Parathyroid adenoma (tissue), 2 donors: ENCODE measurements around the gene ZCRB1.

Experiments used
- H2AFZ ChIP-seq: fragments of 300-600 bp; sonication (generic); one replicate; pipeline ENCODE4 v1.7.0; 2017; ENCODE audit warnings: antibody characterized with exemption, mild to moderate bottlenecking
- H3K27ac ChIP-seq: fragments of 300-600 bp; sonication (generic); one replicate; pipeline ENCODE4 v1.7.0; 2017
- H3K27me3 ChIP-seq: fragments of 300-600 bp; sonication (generic); one replicate; pipeline ENCODE4 v1.7.0; 2017; ENCODE audit warnings: low read length; ENCODE audit not compliant: control insufficient read depth, insufficient read depth
- H3K36me3 ChIP-seq: fragments of 300-600 bp; sonication (generic); one replicate; pipeline ENCODE4 v1.7.0; 2017; ENCODE audit warnings: low read length; ENCODE audit not compliant: control insufficient read depth, insufficient read depth
- H3K4me1 ChIP-seq: fragments of 300-600 bp; sonication (generic); one replicate; pipeline ENCODE4 v1.7.0; 2017; ENCODE audit warnings: control low read depth
- H3K4me2 ChIP-seq: fragments of 300-600 bp; sonication (generic); one replicate; pipeline ENCODE4 v1.7.0; 2017; ENCODE audit warnings: low read length
- H3K4me3 ChIP-seq: fragments of 300-600 bp; sonication (generic); one replicate; pipeline ENCODE4 v1.7.0; 2017; ENCODE audit warnings: low read depth, low read length
- H3K79me2 ChIP-seq: fragments of 300-600 bp; sonication (generic); one replicate; pipeline ENCODE4 v1.7.0; 2017; ENCODE audit warnings: control low read depth
- H3K9ac ChIP-seq: fragments of 300-600 bp; sonication (generic); one replicate; pipeline ENCODE4 v1.7.0; 2017; ENCODE audit warnings: mild to moderate bottlenecking
- H3K9me3 ChIP-seq: fragments of 300-600 bp; sonication (generic); one replicate; pipeline ENCODE4 v1.7.0; 2017; ENCODE audit warnings: low read length; ENCODE audit not compliant: control insufficient read depth
- CTCF ChIP-seq: fragments of 300-600 bp; sonication (generic); IDR thresholded peaks from one replicate; pipeline ENCODE4 v1.7.0; 2017; ENCODE audit warnings: antibody characterized with exemption, mild to moderate bottlenecking
- donor health status: primary hyperparathyroidism.

ZCRB1 gene

GRCh38 chr12:42308390-42308789, 17.5 kb downstream of the ZCRB1 start:
- Histone ChIP-seq H3K36me3 (no peaks in the 10 kb centered on the region), H3K4me3 (no peak overlapping the region), H3K9ac (no peak overlapping the region), H3K27me3 (no peaks in the 10 kb centered on the region), H3K4me2 (no peak overlapping the region), H3K27ac (no peak overlapping the region), H3K79me2 (no peaks in the 10 kb centered on the region), H3K4me1 (no peaks in the 10 kb centered on the region), H2AFZ (no peak overlapping the region), H3K9me3 (no peaks in the 10 kb centered on the region)
- TF ChIP-seq CTCF, result no peak

- Histone ChIP-seq H3K4me2 (no peak overlapping the region), H3K9ac (no peak overlapping the region), H3K27ac (no peak overlapping the region), H3K4me3 (no peak overlapping the region), H3K9me3 (no peaks in the 10 kb centered on the region), H2AFZ (no peak overlapping the region), H3K79me2 (no peaks in the 10 kb centered on the region), H3K27me3 (no peaks in the 10 kb centered on the region), H3K4me1 (no peaks in the 10 kb centered on the region), H3K36me3 (no peaks in the 10 kb centered on the region)
- no peak for TF ChIP-seq CTCF
Observed at GRCh38 chr12:42306297-42306696, 19.6 kb downstream of the ZCRB1 start.

- Histone ChIP-seq H3K4me3 (no peak overlapping the region), H2AFZ (peak overlapping the region; percentile 19), H3K27ac (no peak overlapping the region), H3K27me3 (no peaks in the 10 kb centered on the region), H3K9ac (no peak overlapping the region), H3K4me1 (no peaks in the 10 kb centered on the region), H3K79me2 (no peaks in the 10 kb centered on the region), H3K4me2 (no peak overlapping the region), H3K36me3 (no peaks in the 10 kb centered on the region), H3K9me3 (no peaks in the 10 kb centered on the region)
- TF ChIP-seq CTCF, result no peak
Observed at GRCh38 chr12:42299392-42300308, 26.2 kb downstream of the ZCRB1 start.

DNA sequence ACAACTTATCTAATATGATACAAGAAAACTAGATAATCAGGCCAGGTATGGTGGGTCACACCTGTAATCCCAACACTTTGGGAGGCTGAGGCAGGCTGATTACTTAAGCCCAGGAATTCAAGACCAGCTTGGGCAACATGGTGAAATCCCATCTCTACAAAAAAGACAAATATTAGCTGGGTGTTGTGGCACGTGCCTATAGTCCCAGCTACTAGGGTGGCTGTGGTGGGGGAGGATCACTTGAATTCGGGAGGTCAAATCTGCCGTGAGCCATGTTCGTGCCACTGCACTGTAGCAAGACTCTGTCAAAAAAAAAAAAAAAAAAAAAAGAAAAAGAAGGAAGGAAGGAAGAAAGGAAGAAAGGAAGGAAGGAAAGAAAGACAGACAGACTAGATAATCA, 27.0 kb downstream of the ZCRB1 start:
- Histone ChIP-seq H3K79me2 (no peaks in the 10 kb centered on the region), H2AFZ (no peak overlapping the region), H3K4me1 (no peaks in the 10 kb centered on the region), H3K9me3 (no peaks in the 10 kb centered on the region), H3K36me3 (no peaks in the 10 kb centered on the region), H3K27me3 (no peaks in the 10 kb centered on the region), H3K27ac (no peak overlapping the region), H3K4me2 (no peak overlapping the region), H3K9ac (no peak overlapping the region), H3K4me3 (no peak overlapping the region)
- TF ChIP-seq CTCF, result no peak
